ENCODE measurements around the gene NUP50.

Gene NUP50

GRCh38 chr22:45166932-45167331, 3.2 kb downstream of the NUP50 start:
- H3K14ac ChIP-seq (ENCODE audit: low read length in 2 of 2) = no peak overlapping the region
- H3K23ac ChIP-seq (ENCODE audit: low read length in 2 of 2) = no peak overlapping the region
- no peak for DNase-seq
- H2BK15ac ChIP-seq (ENCODE audit: low read depth, poor library complexity, severe bottlenecking) = no peak overlapping the region
- 97% methylated on average over 4 of the region's 5 CpGs for WGBS
- H3K36me3 ChIP-seq (ENCODE audit: control insufficient read depth in 1 of 2, insufficient read depth in 2 of 2, low read depth in 1 of 2, low read length in 2 of 2) = peaks cover 19 to 52% of the 10 kb centered on the region in 2 experiments
- no peak overlapping the region for H3K4me2 ChIP-seq (ENCODE audit: low read length, poor library complexity, severe bottlenecking)
- H2AFZ ChIP-seq (ENCODE audit: low read depth, low read length) = no peak overlapping the region
- no peak overlapping the region for H2BK5ac ChIP-seq (ENCODE audit: low read depth, low read length, poor library complexity, severe bottlenecking)
- peaks cover 14% of the 10 kb centered on the region for H3K79me1 ChIP-seq (replicated peaks; ENCODE audit: low read length, poor library complexity, severe bottlenecking)
- H3K9ac ChIP-seq (ENCODE audit: low read length) = no peak overlapping the region
- H3K4me1 ChIP-seq (ENCODE audit: control insufficient read depth, insufficient read depth, low read depth, low read length) = peaks cover 5% of the 10 kb centered on the region
- H3K27ac ChIP-seq (ENCODE audit: low read length, poor library complexity, severe bottlenecking) = no peak overlapping the region
- no peak overlapping the region for H3K18ac ChIP-seq (ENCODE audit: low read depth in 1 of 2, low read length in 2 of 2)
- no peak overlapping the region for H2AK5ac ChIP-seq (ENCODE audit: low read length, severe bottlenecking)
- no peaks in the 10 kb centered on the region for H3K27me3 ChIP-seq (ENCODE audit: control insufficient read depth in 1 of 2, insufficient read depth in 1 of 2, low read length in 2 of 2)
- no peaks in the 10 kb centered on the region for H3K9me3 ChIP-seq (ENCODE audit: control insufficient read depth, low read length)
- H4K8ac ChIP-seq (ENCODE audit: low read length) = no peak overlapping the region
- H3K4ac ChIP-seq (ENCODE audit: low read depth in 1 of 2, low read length in 2 of 2) = no peak overlapping the region
- no peak overlapping the region for H2BK12ac ChIP-seq (ENCODE audit: low read length in 2 of 2)
- no peak overlapping the region for H3K4me3 ChIP-seq (ENCODE audit: insufficient read depth in 1 of 2, low read depth in 1 of 2, low read length in 2 of 2)
- no peak overlapping the region for H4K91ac ChIP-seq (ENCODE audit: low read length)
- no peak overlapping the region for H2BK120ac ChIP-seq (ENCODE audit: low read depth, low read length)

GRCh38 chr22:45169591-45170466, 6.1 kb downstream of the NUP50 start:
- H3K27ac ChIP-seq (ENCODE audit: low read length, poor library complexity, severe bottlenecking) = no peak overlapping the region
- H3K18ac ChIP-seq (ENCODE audit: low read depth in 1 of 2, low read length in 2 of 2) = no peak overlapping the region
- no peak overlapping the region for H2AK5ac ChIP-seq (ENCODE audit: low read length, severe bottlenecking)
- no peak overlapping the region for H2AFZ ChIP-seq (ENCODE audit: low read depth, low read length)
- peaks cover 20% of the 10 kb centered on the region for H3K79me1 ChIP-seq (replicated peaks; ENCODE audit: low read length, poor library complexity, severe bottlenecking)
- 83% methylated on average over 18 of the region's 19 CpGs for WGBS
- no peak overlapping the region for H3K23ac ChIP-seq (ENCODE audit: low read length in 2 of 2)
- DNase-seq = no peak
- H3K36me3 ChIP-seq (ENCODE audit: control insufficient read depth in 1 of 2, insufficient read depth in 2 of 2, low read depth in 1 of 2, low read length in 2 of 2) = peaks cover 33 to 81% of the 10 kb centered on the region in 2 experiments
- no peak overlapping the region for H3K14ac ChIP-seq (ENCODE audit: low read length in 2 of 2)
- no peak overlapping the region for H3K4me2 ChIP-seq (ENCODE audit: low read length, poor library complexity, severe bottlenecking)
- no peaks in the 10 kb centered on the region for H3K4me1 ChIP-seq (ENCODE audit: control insufficient read depth, insufficient read depth, low read depth, low read length)
- no peak overlapping the region for H2BK5ac ChIP-seq (ENCODE audit: low read depth, low read length, poor library complexity, severe bottlenecking)
- no peaks in the 10 kb centered on the region for H3K9me3 ChIP-seq (ENCODE audit: control insufficient read depth, low read length)
- H3K27me3 ChIP-seq (ENCODE audit: control insufficient read depth in 1 of 2, insufficient read depth in 1 of 2, low read length in 2 of 2) = no peaks in the 10 kb centered on the region
- H2BK15ac ChIP-seq (ENCODE audit: low read depth, poor library complexity, severe bottlenecking) = no peak overlapping the region
- H3K9ac ChIP-seq (ENCODE audit: low read length) = no peak overlapping the region
- no peak overlapping the region for H4K8ac ChIP-seq (ENCODE audit: low read length)
- no peak overlapping the region for H4K91ac ChIP-seq (ENCODE audit: low read length)
- no peak overlapping the region for H3K4me3 ChIP-seq (ENCODE audit: insufficient read depth in 1 of 2, low read depth in 1 of 2, low read length in 2 of 2)
- no peak overlapping the region for H2BK120ac ChIP-seq (ENCODE audit: low read depth, low read length)
- no peak overlapping the region for H2BK12ac ChIP-seq (ENCODE audit: low read length in 2 of 2)
- H3K4ac ChIP-seq (ENCODE audit: low read depth in 1 of 2, low read length in 2 of 2) = no peak overlapping the region

GRCh38 chr22:45171830-45172229, 8.1 kb downstream of the NUP50 start:
- H3K9ac ChIP-seq (ENCODE audit: low read length) = no peak overlapping the region
- no peak overlapping the region for H2BK120ac ChIP-seq (ENCODE audit: low read depth, low read length)
- no peak overlapping the region for H2BK15ac ChIP-seq (ENCODE audit: low read depth, poor library complexity, severe bottlenecking)
- no peaks in the 10 kb centered on the region for H3K4me1 ChIP-seq (ENCODE audit: control insufficient read depth, insufficient read depth, low read depth, low read length)
- H3K4me3 ChIP-seq (ENCODE audit: insufficient read depth in 1 of 2, low read depth in 1 of 2, low read length in 2 of 2) = no peak overlapping the region
- H3K36me3 ChIP-seq (ENCODE audit: control insufficient read depth in 1 of 2, insufficient read depth in 2 of 2, low read depth in 1 of 2, low read length in 2 of 2) = peaks cover 43 to 95% of the 10 kb centered on the region in 2 experiments
- no peak overlapping the region for H3K23ac ChIP-seq (ENCODE audit: low read length in 2 of 2)
- DNase-seq = no peak
- peaks cover 27% of the 10 kb centered on the region for H3K79me1 ChIP-seq (replicated peaks; ENCODE audit: low read length, poor library complexity, severe bottlenecking)
- no peak overlapping the region for H2AK5ac ChIP-seq (ENCODE audit: low read length, severe bottlenecking)
- no peak overlapping the region for H4K91ac ChIP-seq (ENCODE audit: low read length)
- no peak overlapping the region for H2BK12ac ChIP-seq (ENCODE audit: low read length in 2 of 2)
- H4K8ac ChIP-seq (ENCODE audit: low read length) = no peak overlapping the region
- H3K27me3 ChIP-seq (ENCODE audit: control insufficient read depth in 1 of 2, insufficient read depth in 1 of 2, low read length in 2 of 2) = no peaks in the 10 kb centered on the region
- H3K4ac ChIP-seq (ENCODE audit: low read depth in 1 of 2, low read length in 2 of 2) = no peak overlapping the region
- no peak overlapping the region for H3K18ac ChIP-seq (ENCODE audit: low read depth in 1 of 2, low read length in 2 of 2)
- no peaks in the 10 kb centered on the region for H3K9me3 ChIP-seq (ENCODE audit: control insufficient read depth, low read length)
- H2AFZ ChIP-seq (ENCODE audit: low read depth, low read length) = no peak overlapping the region
- H3K27ac ChIP-seq (ENCODE audit: low read length, poor library complexity, severe bottlenecking) = no peak overlapping the region
- no peak overlapping the region for H3K4me2 ChIP-seq (ENCODE audit: low read length, poor library complexity, severe bottlenecking)
- H2BK5ac ChIP-seq (ENCODE audit: low read depth, low read length, poor library complexity, severe bottlenecking) = no peak overlapping the region
- H3K14ac ChIP-seq (ENCODE audit: low read length in 2 of 2) = no peak overlapping the region
- WGBS = 94% methylated on average over 4 of the region's 6 CpGs

GRCh38 chr22:45172881-45173585, 9.3 kb downstream of the NUP50 start:
- no peak overlapping the region for H3K4me3 ChIP-seq (ENCODE audit: insufficient read depth in 1 of 2, low read depth in 1 of 2, low read length in 2 of 2)
- H3K23ac ChIP-seq (ENCODE audit: low read length in 2 of 2) = no peak overlapping the region

More at GRCh38 chr22:45172881-45173585, 9.3 kb downstream of the NUP50 start:
- DNase-seq = no peak
- H3K9ac ChIP-seq (ENCODE audit: low read length) = no peak overlapping the region
- no peaks in the 10 kb centered on the region for H3K4me1 ChIP-seq (ENCODE audit: control insufficient read depth, insufficient read depth, low read depth, low read length)
- no peak overlapping the region for H2AK5ac ChIP-seq (ENCODE audit: low read length, severe bottlenecking)
- peaks cover 54 to 92% of the 10 kb centered on the region in 2 experiments for H3K36me3 ChIP-seq (ENCODE audit: control insufficient read depth in 1 of 2, insufficient read depth in 2 of 2, low read depth in 1 of 2, low read length in 2 of 2)
- no peak overlapping the region for H2BK12ac ChIP-seq (ENCODE audit: low read length in 2 of 2)
- H3K27ac ChIP-seq (ENCODE audit: low read length, poor library complexity, severe bottlenecking) = no peak overlapping the region
- H4K8ac ChIP-seq (ENCODE audit: low read length) = peak overlapping the region; percentile 42
- no peaks in the 10 kb centered on the region for H3K27me3 ChIP-seq (ENCODE audit: control insufficient read depth in 1 of 2, insufficient read depth in 1 of 2, low read length in 2 of 2)
- no peaks in the 10 kb centered on the region for H3K9me3 ChIP-seq (ENCODE audit: control insufficient read depth, low read length)
- H3K18ac ChIP-seq (ENCODE audit: low read depth in 1 of 2, low read length in 2 of 2) = no peak overlapping the region
- H3K14ac ChIP-seq (ENCODE audit: low read length in 2 of 2) = no peak overlapping the region
- H2BK15ac ChIP-seq (ENCODE audit: low read depth, poor library complexity, severe bottlenecking) = no peak overlapping the region
- WGBS = 93% methylated on average over 7 of the region's 7 CpGs
- H2AFZ ChIP-seq (ENCODE audit: low read depth, low read length) = no peak overlapping the region
- H3K4ac ChIP-seq (ENCODE audit: low read depth in 1 of 2, low read length in 2 of 2) = no peak overlapping the region
- no peak overlapping the region for H3K4me2 ChIP-seq (ENCODE audit: low read length, poor library complexity, severe bottlenecking)
- H2BK120ac ChIP-seq (ENCODE audit: low read depth, low read length) = no peak overlapping the region
- H3K79me1 ChIP-seq (replicated peaks; ENCODE audit: low read length, poor library complexity, severe bottlenecking) = peaks cover 27% of the 10 kb centered on the region
- no peak overlapping the region for H2BK5ac ChIP-seq (ENCODE audit: low read depth, low read length, poor library complexity, severe bottlenecking)
- no peak overlapping the region for H4K91ac ChIP-seq (ENCODE audit: low read length)

All from mesenchymal stem cell (in vitro differentiated cells and primary cell).